SK-N-MC (cell line): Measurements from ENCODE around the gene EPS15.

Source experiments
- DNase-seq: peaks from one replicate; pipeline ENCODE4 v3.0.0-alpha.2; 2011; ENCODE audit warnings: low read depth, low spot score
- H3K27ac ChIP-seq: fragments of 200-600 bp; sonication (generic); 2 replicates; pipeline ENCODE4 v1.5.1; 2016; ENCODE audit warnings: mixed run types
- H3K36me3 ChIP-seq: fragments of 200-600 bp; sonication (generic); 2 replicates; pipeline ENCODE4 v1.6.1; 2017; ENCODE audit warnings: antibody characterized with exemption, low read length, mixed read lengths; ENCODE audit not compliant: insufficient read depth
- H3K4me3 ChIP-seq: fragments of 200-600 bp; sonication (generic); 2 replicates; pipeline ENCODE4 v1.5.1; 2016
- H3K9ac ChIP-seq: fragments of 200-600 bp; sonication (generic); 2 replicates; pipeline ENCODE4 v1.8.0; 2017; ENCODE audit warnings: mixed run types, mixed read lengths; ENCODE audit not compliant: insufficient read length
- H3K9me3 ChIP-seq: fragments of 200-600 bp; sonication (generic); 2 replicates; pipeline ENCODE4 v1.6.1; 2017; ENCODE audit warnings: low read depth, mild to moderate bottlenecking, antibody characterized with exemption, low read length, moderate library complexity, mixed read lengths
- EZH2 ChIP-seq: fragments of 200-600 bp; sonication (generic); IDR thresholded peaks from one replicate; pipeline ENCODE4 v1.6.1; 2017; ENCODE audit warnings: antibody characterized with exemption
- FOXP2 ChIP-seq: optimal IDR thresholded peaks from 2 replicates; pipeline ENCODE3; 2011; ENCODE audit warnings: mild to moderate bottlenecking, moderate library complexity; ENCODE audit not compliant: insufficient read depth; ENCODE audit errors: extremely low read length, control extremely low read depth
- POLR2AphosphoS5 ChIP-seq: IDR thresholded peaks from 2 replicates; pipeline ENCODE4 v1.6.1; 2012; ENCODE audit warnings: mild to moderate bottlenecking, low read depth, low read length, borderline replicate concordance

EPS15 gene

GRCh38 chr1:51527144-51527543 lies 8.1 kb upstream of the EPS15 start:
- H3K36me3 ChIP-seq: no peaks in the 10 kb centered on the region
- no peak overlapping the region for H3K27ac ChIP-seq
- no peaks in the 10 kb centered on the region for H3K9me3 ChIP-seq
- no peak for DNase-seq
- TF ChIP-seq POLR2AphosphoS5 (no peak), EZH2 (no peak), FOXP2 (no peak)
- H3K4me3 ChIP-seq: no peak overlapping the region
- no peak overlapping the region for H3K9ac ChIP-seq

- no peak for TF ChIP-seq FOXP2
- H3K9ac ChIP-seq: no peak overlapping the region
- H3K36me3 ChIP-seq: no peaks in the 10 kb centered on the region
- no peaks in the 10 kb centered on the region for H3K9me3 ChIP-seq
- no peak for DNase-seq
- no peak overlapping the region for H3K27ac ChIP-seq
- no peak overlapping the region for H3K4me3 ChIP-seq
Measured at GRCh38 chr1:51526248-51526647, 7.2 kb upstream of the EPS15 start.

GRCh38 chr1:51525295-51525694 lies 6.2 kb upstream of the EPS15 start:
- TF ChIP-seq FOXP2 (no peak), POLR2AphosphoS5 (no peak), EZH2 (no peak)
- no peak overlapping the region for H3K27ac ChIP-seq
- no peak for DNase-seq
- H3K36me3 ChIP-seq: no peaks in the 10 kb centered on the region
- no peak overlapping the region for H3K9ac ChIP-seq
- no peaks in the 10 kb centered on the region for H3K9me3 ChIP-seq
- H3K4me3 ChIP-seq: no peak overlapping the region

- H3K27ac ChIP-seq: no peak overlapping the region
- no peaks in the 10 kb centered on the region for H3K9me3 ChIP-seq
- H3K4me3 ChIP-seq: no peak overlapping the region
- H3K9ac ChIP-seq: no peak overlapping the region
- no peak for DNase-seq
- no peaks in the 10 kb centered on the region for H3K36me3 ChIP-seq
- TF ChIP-seq EZH2 (no peak), POLR2AphosphoS5 (no peak), FOXP2 (no peak)
Measured at GRCh38 chr1:51524817-51525216, 5.8 kb upstream of the EPS15 start.

GRCh38 chr1:51523931-51524330 lies 4.9 kb upstream of the EPS15 start:
- Histone ChIP-seq H3K4me3 (no peak overlapping the region), H3K27ac (no peak overlapping the region), H3K9ac (no peak overlapping the region), H3K36me3 (no peaks in the 10 kb centered on the region), H3K9me3 (no peaks in the 10 kb centered on the region)
- DNase-seq: no peak
- TF ChIP-seq FOXP2 (no peak), EZH2 (no peak), POLR2AphosphoS5 (no peak)

GRCh38 chr1:51520700-51521248 lies 1.7 kb upstream of the EPS15 start:
- Histone ChIP-seq H3K9ac (no peak overlapping the region), H3K27ac (no peak overlapping the region)
- DNase-seq: no peak

GRCh38 chr1:51519865-51520699 lies 1.0 kb upstream of the EPS15 start:
- no peak overlapping the region for H3K4me3 ChIP-seq
- H3K9ac ChIP-seq: no peak overlapping the region
- no peak for TF ChIP-seq POLR2AphosphoS5
- no peak for TF ChIP-seq EZH2
- no peak for TF ChIP-seq FOXP2
- no peaks in the 10 kb centered on the region for H3K9me3 ChIP-seq
- no peaks in the 10 kb centered on the region for H3K36me3 ChIP-seq
- DNase-seq: no peak
- H3K27ac ChIP-seq: no peak overlapping the region

More at GRCh38 chr1:51520700-51521248, 1.7 kb upstream of the EPS15 start:
- Histone ChIP-seq H3K9me3 (no peaks in the 10 kb centered on the region), H3K4me3 (no peak overlapping the region), H3K36me3 (no peaks in the 10 kb centered on the region)
- TF ChIP-seq FOXP2: no peak
- no peak for TF ChIP-seq EZH2
- no peak for TF ChIP-seq POLR2AphosphoS5

GRCh38 chr1:51518586-51519047 lies 449 bp downstream of the EPS15 start:
- Histone ChIP-seq H3K4me3 (peak overlapping the region; percentile 92), H3K36me3 (no peaks in the 10 kb centered on the region), H3K9me3 (no peaks in the 10 kb centered on the region), H3K27ac (no peak overlapping the region), H3K9ac (peak overlapping the region; percentile 74)
- no peak for TF ChIP-seq FOXP2
- DNase-seq: no peak
